ENCODE measurements around the gene RB1. TPM values are rescaled to one million over a fixed set of nuclear protein-coding genes. Genes with fewer than 3 reads are reported as not detected.

RB1 gene
- total RNA-seq, 1 donor from 2014 or later: 23.8 TPM

DNA sequence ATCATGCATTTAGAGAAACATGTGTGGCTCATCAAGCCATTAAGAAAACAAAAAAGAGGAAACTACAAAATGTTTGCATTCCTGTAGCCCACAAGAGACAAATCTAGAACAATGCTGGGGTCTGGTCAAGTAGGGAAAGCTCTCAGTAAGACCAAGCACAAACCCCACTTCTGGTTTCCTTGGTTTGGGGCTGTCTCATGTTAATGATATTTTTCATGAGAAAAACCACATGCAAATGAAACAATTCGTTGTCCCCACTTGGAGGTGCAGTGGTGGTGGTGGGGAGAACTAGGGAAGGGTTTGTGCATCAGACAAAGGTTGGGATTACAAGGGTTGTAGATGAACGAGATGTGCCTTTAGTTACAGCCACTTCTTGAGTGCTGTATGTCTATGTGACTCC, 7.0 kb upstream of the RB1 start:
- no peaks in the 10 kb centered on the region for H3K36me3 ChIP-seq
- no peak for TF ChIP-seq CTCF (IDR thresholded peaks at IDR 0.05; ENCODE audit: borderline replicate concordance)
- DNase-seq: no peak
- no peaks in the 10 kb centered on the region for H3K9me3 ChIP-seq (replicated peaks)
- H3K27me3 ChIP-seq (ENCODE audit: low read depth): no peaks in the 10 kb centered on the region
- H3K4me1 ChIP-seq: peaks cover 12% of the 10 kb centered on the region
- intact Hi-C loops (cut with micrococcal nuclease): no loop called here
- H3K4me3 ChIP-seq: no peak overlapping the region
- no peak overlapping the region for H3K27ac ChIP-seq (replicated peaks)

GRCh38 chr13:48297131-48297786, 6.3 kb upstream of the RB1 start:
- intact Hi-C loops (cut with micrococcal nuclease): no loop called here
- TF ChIP-seq CTCF (IDR thresholded peaks at IDR 0.05; ENCODE audit: borderline replicate concordance): no peak
- DNase-seq: no peak
- H3K36me3 ChIP-seq: no peaks in the 10 kb centered on the region
- H3K4me1 ChIP-seq: peaks cover 7% of the 10 kb centered on the region
- no peak overlapping the region for H3K27ac ChIP-seq (replicated peaks)
- H3K9me3 ChIP-seq (replicated peaks): no peaks in the 10 kb centered on the region
- no peak overlapping the region for H3K4me3 ChIP-seq
- no peaks in the 10 kb centered on the region for H3K27me3 ChIP-seq (ENCODE audit: low read depth)

DNA sequence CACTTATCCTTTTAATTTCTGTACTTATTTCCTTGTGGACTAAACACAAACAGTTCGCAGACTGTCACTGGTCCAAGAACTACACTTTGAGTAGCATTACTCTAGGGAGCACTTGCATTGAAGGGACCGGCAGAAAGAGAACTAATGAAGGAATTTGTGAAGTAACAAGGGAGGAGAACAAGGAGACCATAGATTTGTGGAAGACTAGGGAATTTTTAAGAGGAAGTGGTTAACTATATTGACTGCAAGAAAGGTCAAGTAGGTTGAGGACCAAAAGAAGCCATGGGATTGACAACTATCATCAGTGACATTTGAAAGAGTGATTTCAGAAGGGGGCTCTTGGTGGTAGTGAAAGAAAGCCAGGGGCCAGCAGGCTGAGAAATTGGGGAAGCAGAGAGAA, 4.0 kb upstream of the RB1 start:
- no peak for TF ChIP-seq CTCF (IDR thresholded peaks at IDR 0.05; ENCODE audit: borderline replicate concordance)
- H3K4me1 ChIP-seq: peaks cover 22% of the 10 kb centered on the region
- no peaks in the 10 kb centered on the region for H3K36me3 ChIP-seq
- no peaks in the 10 kb centered on the region for H3K9me3 ChIP-seq (replicated peaks)
- intact Hi-C loops (cut with micrococcal nuclease): no loop called here
- no peak overlapping the region for H3K4me3 ChIP-seq
- DNase-seq: no peak
- no peak overlapping the region for H3K27ac ChIP-seq (replicated peaks)
- H3K27me3 ChIP-seq (ENCODE audit: low read depth): no peaks in the 10 kb centered on the region

DNA sequence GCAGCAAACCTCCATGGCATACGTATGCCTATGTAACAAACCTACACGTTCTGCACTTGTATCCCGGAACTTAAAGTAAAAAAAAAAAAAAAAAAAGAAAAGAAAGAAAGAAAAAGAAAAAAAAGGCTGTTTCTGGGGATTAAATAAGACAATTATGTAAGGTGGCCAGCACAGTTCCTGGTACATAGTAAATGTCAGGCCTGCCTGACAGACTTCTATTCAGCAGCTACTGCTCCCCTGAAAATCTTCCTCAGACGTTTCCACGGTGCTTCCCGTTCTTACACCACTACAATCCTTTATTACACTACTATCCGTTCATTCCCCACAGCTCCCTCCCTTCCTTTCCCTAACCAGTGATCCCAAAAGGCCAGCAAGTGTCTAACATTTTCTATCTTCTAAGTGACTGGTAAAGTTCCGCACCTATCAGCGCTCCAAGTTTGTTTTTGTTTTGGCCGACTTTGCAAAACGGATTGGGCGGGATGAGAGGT, 636 bp upstream of the RB1 start:
- Histone ChIP-seq H3K4me1 (peaks cover 49% of the 10 kb centered on the region), H3K9me3 (replicated peaks) (no peaks in the 10 kb centered on the region), H3K27ac (replicated peaks) (peak overlapping the region; percentile 100), H3K27me3 (ENCODE audit: low read depth) (no peaks in the 10 kb centered on the region), H3K36me3 (peaks cover 7% of the 10 kb centered on the region), H3K4me3 (peak overlapping the region; percentile 96)
- DNase-seq: no peak
- TF ChIP-seq CTCF (IDR thresholded peaks at IDR 0.05; ENCODE audit: borderline replicate concordance): no peak
- intact Hi-C loops (cut with micrococcal nuclease): loop anchor here (10.0 kb wide), 1 partner anchor 68 kb away; the partner anchor contains the start of gene ITM2B

- H3K4me1 ChIP-seq: peaks cover 52% of the 10 kb centered on the region
- peaks cover 16% of the 10 kb centered on the region for H3K36me3 ChIP-seq
- no peaks in the 10 kb centered on the region for H3K9me3 ChIP-seq (replicated peaks)
- intact Hi-C loops (cut with micrococcal nuclease): loop anchor here (10.0 kb wide), 1 partner anchor 70 kb away; the partner anchor contains the start of gene ITM2B
- peak overlapping the region; percentile 100 for H3K27ac ChIP-seq (replicated peaks)
- peak; percentile 36 for DNase-seq
- no peak for TF ChIP-seq CTCF (IDR thresholded peaks at IDR 0.05; ENCODE audit: borderline replicate concordance)
- H3K27me3 ChIP-seq (ENCODE audit: low read depth): no peaks in the 10 kb centered on the region
- peak overlapping the region; percentile 96 for H3K4me3 ChIP-seq
These were observed 759 bp downstream of the RB1 start for GRCh38 chr13:48304143-48304876.

Data from left ventricle myocardium inferior (tissue), 1 donor.